ENCODE results near the gene DUSP1.

DUSP1 gene

GRCh38 chr5:172777881-172778814 lies 7.2 kb upstream of the DUSP1 start:
- DNase-seq, result no peak

GRCh38 chr5:172776235-172776594 lies 5.2 kb upstream of the DUSP1 start:
- DNase-seq, result no peak

- no peak for DNase-seq
Measured at GRCh38 chr5:172775326-172776234, 4.6 kb upstream of the DUSP1 start.

- DNase-seq, result no peak
Measured at GRCh38 chr5:172774561-172775315, 3.7 kb upstream of the DUSP1 start.

- no peak for DNase-seq
Measured at GRCh38 chr5:172773481-172774469, 2.8 kb upstream of the DUSP1 start.

- DNase-seq, result peak; percentile 70
Measured at GRCh38 chr5:172772112-172772906, 1.3 kb upstream of the DUSP1 start.

- DNase-seq, result no peak
Measured at GRCh38 chr5:172771439-172772111, 580 bp upstream of the DUSP1 start.

- DNase-seq, result no peak
Measured at GRCh38 chr5:172770374-172770674, 671 bp downstream of the DUSP1 start.

GRCh38 chr5:172769616-172770373 lies 1.2 kb downstream of the DUSP1 start:
- DNase-seq, result no peak

- no peak for DNase-seq
Measured at GRCh38 chr5:172769342-172769615, 1.7 kb downstream of the DUSP1 start.

GRCh38 chr5:172768573-172769341 lies 2.2 kb downstream of the DUSP1 start:
- no peak for DNase-seq

- DNase-seq, result no peak
Measured at GRCh38 chr5:172768098-172768572, 2.9 kb downstream of the DUSP1 start.

GRCh38 chr5:172766287-172767108 lies 4.5 kb downstream of the DUSP1 start:
- DNase-seq, result no peak

GRCh38 chr5:172765766-172766286 lies 5.2 kb downstream of the DUSP1 start:
- DNase-seq, result no peak

- DNase-seq, result peak; percentile 85
Measured at GRCh38 chr5:172764861-172765765, 5.9 kb downstream of the DUSP1 start.

- DNase-seq, result no peak
Measured at GRCh38 chr5:172763120-172763464, 7.9 kb downstream of the DUSP1 start.

Measured in activated effector memory CD4-positive, alpha-beta T cell treated with Interleukin-2 at 50 U/mL for 16 hours (primary cell).